Stimulated activated CD4-positive, alpha-beta T cell treated with anti-CD3 and anti-CD28 coated beads, Interleukin-4, amount 100 ng/mL, for 24 hours (primary cell): Measurements from ENCODE around the gene RASL12.
"Not testable (repeated sequence)": the region's sequence is repeated elsewhere in the genome, so short reads cannot be mapped to it uniquely, and the experiment has no call there.

Experiments
- DNase-seq: peaks from one replicate; pipeline ENCODE4 v3.0.0-alpha.2; 2020

Gene RASL12, protein sequence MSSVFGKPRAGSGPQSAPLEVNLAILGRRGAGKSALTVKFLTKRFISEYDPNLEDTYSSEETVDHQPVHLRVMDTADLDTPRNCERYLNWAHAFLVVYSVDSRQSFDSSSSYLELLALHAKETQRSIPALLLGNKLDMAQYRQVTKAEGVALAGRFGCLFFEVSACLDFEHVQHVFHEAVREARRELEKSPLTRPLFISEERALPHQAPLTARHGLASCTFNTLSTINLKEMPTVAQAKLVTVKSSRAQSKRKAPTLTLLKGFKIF

DNA sequence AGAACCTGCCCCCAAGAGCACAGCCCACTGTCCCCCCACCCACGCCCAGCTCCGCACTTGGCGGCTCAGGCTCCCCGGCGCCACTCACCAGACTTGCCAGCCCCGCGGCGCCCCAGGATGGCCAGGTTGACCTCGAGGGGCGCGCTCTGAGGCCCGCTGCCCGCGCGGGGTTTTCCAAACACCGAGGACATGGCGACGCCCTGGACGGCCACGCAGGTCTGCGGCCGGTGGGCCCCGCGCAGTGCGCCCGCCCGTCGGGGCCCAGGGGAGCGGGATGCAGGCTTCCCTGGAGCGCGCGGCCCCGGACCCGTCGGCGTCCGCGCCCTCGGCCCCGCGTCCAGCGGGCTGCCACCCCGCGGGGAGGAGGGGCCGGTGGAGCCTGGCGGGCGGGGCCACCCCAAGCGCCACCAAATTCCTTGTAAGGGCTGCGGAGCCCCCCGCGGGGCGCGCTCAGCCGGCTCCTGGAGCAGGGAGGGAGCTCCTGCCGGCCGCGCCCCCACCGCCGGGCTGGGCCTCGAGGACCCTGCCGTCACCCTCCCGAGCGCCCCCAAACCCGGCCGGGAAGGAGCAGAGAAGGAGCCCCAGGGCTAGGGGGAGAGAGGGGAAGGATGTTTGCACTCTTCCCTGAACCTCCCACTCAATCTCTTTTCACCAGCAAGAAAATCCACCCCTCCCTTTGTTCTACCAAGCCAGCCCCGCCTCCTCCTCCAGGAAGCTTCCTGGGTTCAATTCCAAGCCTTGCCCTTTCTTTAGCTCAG is at the start of gene RASL12:
Gene RASL12 (minus strand): TSS at position 347 of the 758 bp plus-strand sequence. CDS start 156 bp downstream, at position 191.
- no peak for DNase-seq

- DNase-seq: no peak
Measured at GRCh38 chr15:65115542-65115941, 47.8 kb upstream of the RASL12 start.

- DNase-seq: no peak
Measured at GRCh38 chr15:65115086-65115485, 47.3 kb upstream of the RASL12 start, which contains the start of gene UBAP1L. TSS of gene UBAP1L (minus strand) at chr15:65115200. CDS start at chr15:65106215, 8,985 bp downstream.

- DNase-seq: no peak
Measured at GRCh38 chr15:65110676-65111292, 43.0 kb upstream of the RASL12 start.

DNA sequence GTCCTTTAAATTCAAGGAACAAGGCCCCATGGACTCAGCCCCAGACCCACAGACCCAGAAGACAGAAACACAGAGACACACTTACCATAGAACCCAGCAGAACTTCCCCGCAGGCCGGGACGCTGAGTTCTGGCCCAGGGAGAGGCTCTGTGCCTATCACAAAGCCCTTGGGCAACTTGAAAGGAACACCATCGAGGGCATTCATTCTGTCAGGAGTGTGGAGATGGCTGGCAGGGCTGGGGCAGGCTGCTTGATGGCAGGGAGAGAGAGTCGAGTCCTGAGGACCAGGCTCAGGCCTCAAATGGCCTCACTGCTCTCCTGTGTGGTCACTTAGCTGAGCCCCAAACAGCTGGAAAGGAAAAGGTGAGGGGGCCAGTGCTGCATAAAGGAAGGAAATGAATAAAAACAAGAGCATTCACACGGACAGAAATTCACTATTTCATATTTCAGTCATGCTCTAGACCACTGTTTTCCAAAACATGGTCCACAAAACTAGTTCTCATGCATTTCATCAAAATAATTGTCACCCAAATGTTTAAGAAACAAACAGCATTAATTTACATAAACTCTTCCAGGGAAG is 38.3 kb upstream of the RASL12 start:
- no peak for DNase-seq

DNA sequence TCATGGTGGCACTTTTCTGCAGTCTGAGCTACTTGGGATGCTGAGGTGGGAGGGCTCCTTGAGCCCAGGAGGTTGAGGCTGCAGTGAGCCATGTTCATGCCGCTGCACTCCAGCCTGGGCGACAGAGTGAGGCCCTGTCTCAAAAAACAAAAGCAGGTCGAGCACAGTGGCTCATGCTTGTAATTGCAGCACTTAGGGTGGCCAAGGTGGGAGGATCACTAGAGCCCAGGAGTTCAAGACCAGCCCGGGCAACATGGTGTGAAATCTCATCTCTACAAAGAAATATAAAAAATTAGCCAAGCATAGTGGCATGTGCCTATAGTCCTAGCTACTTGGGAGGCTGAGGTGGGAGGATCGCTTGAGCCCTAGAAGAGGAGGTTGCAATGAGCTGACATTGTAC is 37.2 kb upstream of the RASL12 start:
- no peak for DNase-seq

GRCh38 chr15:65102912-65103311 is 35.1 kb upstream of the RASL12 start:
- DNase-seq: no peak

DNA sequence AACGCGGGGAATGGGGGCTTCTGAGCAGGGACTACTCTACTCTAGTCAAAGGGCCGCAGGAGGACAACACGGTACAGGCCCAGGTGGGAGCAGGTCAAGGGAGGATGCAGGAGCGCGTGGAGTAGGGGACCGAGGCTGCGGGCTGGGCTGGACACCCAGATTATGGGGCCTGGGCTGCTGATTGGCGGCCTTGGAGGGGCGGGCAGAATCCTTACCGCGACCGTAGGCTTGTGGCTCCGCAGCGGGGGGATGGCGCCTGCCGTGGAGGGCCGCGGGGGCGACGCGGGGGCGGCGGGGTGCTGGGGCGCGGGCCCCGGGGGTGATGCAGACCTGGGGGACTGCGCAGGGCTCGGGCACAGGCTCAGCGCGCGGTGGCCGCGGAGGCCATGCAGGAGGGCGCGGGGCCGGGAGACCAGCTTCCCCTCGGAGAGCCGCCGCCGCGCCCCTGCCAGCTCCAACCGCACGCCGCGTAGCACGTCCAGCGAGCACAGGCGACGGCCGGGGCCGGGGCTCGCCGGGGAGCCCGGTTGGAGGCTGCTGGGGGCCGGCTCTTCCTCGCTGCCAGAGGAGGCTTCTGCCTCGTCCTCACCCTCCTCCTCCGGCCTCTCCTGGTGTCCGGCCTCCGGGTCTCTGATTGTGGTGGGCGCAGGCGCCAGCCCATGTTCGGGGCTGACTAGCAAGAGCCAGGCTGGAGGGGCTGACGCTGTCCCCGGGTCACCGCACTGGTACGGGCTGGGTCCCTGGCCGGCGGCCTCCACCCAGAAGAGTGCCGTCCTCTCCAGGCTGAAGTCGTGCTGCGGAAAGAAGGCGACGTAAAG is 34.3 kb upstream of the RASL12 start:
- DNase-seq: no peak

GRCh38 chr15:65101411-65101890 is 33.7 kb upstream of the RASL12 start:
- DNase-seq: peak; percentile 55

GRCh38 chr15:65100442-65100841 is 32.7 kb upstream of the RASL12 start:
- DNase-seq: no peak

DNA sequence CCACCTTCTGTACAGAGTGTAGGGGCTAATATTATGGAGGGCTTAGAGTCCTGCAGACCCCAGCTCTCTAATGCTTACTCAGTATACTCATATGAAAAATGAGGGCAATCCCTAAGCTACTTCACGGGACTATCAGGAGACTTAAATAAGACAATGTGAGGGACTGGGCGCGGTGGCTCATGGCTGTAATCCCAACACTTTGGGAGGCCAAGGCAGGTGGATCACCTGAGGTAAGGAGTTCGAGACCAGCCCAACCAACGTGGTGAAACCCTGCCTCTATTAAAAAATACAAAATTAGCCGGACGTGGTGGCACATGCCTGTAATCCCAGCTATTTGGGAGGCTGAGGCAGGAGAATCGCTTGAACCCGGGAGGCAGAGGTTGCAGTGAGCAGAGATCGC is 32.0 kb upstream of the RASL12 start:
- not testable (repeated sequence) for DNase-seq

- no peak for DNase-seq
Measured at GRCh38 chr15:65099336-65099735, 31.5 kb upstream of the RASL12 start.

DNA sequence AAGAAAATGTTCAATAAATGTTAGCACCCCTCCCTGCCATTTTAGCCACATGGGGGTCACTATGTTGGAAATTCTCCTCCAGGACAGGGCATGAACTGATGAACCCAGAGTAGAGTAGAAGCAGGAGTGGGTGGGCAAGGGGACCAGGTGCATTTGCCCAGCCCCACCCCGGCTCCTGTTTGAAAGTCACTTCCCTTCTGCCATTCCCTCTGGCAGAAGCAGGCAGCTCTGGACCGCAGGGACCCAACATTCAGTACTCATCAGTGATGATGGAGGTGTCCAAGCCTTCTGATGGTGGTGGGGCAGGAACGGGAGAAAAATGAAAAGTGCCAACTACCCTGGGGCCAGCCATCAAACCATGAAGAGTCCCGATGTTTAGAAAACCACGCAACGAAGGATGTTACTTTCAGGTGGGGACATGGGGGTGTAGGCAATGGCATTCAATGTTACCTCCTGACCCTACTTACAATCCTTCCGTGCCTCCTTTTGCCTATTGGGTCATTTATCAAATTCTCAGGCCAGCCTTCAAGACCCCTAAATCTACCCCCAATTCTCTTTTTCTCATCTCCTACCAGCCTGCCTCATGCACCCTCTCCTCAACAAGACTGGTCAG is 30.0 kb upstream of the RASL12 start:
- DNase-seq: no peak

DNA sequence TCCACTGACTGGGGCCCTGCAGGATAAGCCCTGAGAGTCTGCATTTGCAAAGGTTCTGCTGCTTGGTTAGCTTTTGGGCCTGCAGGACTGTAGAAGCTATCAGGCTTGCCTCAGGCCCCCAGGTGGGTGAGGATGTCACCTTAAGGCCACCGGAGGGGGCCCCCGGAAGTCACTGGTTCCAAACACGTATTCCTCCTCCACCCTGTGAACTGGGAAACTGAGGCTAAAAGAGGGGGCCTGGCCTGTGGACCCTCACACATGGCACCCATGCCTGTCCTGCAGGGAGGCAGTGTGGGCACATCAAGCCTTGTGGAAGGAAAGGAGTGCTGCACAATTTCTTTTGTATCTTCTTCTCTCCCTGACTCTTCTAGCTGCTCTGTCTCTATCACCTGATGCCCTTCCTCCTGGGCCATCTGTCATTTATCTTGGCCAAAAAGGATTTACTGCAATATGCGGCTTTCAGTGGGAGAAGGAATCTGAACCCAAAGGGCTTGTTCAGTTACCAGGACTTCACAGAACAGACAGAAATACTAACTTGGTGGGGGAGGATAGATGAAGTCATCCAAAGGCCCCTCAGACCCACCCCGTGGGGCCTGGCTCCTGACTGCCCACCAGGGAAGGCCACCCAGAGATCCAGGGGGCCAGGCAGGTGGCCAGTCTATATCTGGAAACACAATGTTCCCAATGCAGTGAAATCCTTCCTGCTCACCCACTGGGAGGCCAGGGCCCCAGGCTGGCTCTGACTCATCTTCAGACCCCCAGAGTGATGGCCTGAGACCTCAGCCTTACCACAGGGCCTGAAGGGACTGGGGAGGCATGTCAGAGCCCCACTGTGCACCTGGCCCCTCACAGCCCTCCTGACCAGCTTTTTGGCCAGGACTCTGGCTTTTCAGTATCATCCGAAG is 28.9 kb upstream of the RASL12 start:
- DNase-seq: no peak

DNA sequence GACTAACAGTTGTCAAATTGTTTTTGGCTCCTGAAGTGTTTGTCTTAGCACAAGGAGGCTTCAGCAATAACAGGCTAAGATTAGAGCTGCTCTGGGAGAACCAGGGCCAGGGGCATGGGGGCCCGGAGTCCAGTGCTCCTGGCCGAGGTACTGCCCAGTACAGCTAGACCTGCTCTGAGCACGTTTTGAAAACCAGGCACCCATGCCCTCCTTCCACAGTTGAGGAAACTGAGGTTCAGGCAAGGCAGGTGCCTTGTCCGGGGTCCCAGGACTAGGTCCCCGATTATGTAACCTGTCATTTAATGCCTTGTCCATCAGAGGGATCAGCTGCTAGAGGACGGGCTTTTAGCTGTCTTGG is 27.9 kb upstream of the RASL12 start:
- no peak for DNase-seq

DNA sequence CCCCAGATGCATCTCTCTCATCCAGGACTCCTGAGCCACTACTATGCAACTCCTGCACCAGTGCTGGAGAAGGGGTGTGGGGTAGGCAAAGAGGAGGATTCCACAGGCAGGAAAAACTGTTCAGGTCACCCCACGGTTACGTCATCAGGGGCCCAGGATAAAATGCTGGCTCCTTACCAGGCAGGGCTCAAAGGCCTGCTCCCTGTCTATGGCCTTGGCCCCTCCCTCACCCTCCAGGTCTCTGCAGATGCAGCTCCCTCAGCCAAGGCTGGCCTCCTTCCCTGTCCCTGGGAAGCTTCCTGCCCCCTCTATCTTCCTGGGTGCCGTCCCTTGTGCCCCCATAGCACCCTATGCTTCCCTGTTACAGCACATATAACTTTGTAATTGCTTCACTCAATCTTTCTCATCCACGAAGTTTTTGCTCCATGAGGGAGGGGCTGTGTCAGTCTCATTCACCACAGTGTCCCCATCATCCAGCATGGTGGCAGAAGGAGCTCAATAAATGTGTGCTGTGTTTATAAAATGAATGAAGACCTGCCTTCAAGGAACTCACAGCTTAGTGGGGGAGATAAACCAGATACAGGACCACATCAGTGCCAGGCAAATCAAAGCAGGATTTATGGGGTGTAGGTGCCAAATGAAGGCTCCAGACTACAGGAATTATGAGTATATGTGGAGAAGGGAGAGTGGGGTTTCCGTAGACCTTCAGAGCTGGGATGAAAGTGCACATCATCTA is 27.4 kb upstream of the RASL12 start:
- no peak for DNase-seq

DNA sequence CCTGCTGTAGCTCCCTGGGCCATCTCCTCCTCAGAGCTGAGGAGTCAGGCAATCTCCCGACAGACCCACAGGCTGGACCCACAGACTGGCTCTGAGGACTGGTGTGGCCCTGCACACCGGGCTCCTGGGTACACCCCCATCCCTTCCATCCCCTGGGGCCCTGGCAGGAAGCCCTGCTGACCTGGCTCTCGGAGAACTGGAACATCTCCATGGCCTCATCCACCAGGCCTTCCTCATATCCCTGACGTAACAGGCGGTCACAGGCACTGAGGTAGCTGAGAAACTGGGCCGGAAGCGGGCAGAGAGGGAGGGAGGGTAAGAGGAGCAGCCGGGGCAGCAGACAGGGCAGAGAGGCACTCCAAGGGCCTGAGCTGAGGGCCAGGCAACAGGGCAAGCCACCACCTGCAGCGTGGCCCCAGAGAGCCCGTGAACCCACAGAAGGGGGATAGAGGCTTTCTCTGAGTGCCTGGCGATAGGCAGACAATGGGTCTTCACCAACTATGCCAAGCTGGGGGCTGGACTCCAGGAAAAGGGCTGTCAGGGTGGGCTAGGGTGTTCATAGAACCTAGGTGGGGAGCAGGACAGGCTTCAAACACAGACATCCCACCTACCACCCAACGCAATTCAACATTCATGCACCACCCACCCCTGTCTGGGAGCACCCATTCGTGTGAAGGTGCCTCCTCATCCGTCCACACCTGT is 26.7 kb upstream of the RASL12 start:
- no peak for DNase-seq

DNA sequence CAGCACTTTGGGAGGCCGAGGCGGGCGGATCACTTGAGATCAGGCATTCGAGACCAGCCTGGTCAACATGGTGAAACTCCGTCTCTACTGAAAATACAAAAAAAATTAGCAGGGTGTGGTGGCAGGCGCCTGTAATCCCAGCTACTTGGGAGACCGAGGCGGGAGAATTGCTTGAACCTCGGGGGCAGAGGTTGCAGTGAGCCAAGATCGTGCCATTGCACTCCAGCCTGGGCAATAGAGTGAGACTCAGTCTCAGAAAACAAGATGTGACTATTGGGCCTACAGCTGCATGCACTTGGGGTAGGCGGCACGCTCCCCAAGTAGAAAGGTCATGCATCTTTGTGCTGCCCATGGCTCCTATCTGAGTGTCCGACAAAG is 26.0 kb upstream of the RASL12 start:
- DNase-seq: not testable (repeated sequence)

DNA sequence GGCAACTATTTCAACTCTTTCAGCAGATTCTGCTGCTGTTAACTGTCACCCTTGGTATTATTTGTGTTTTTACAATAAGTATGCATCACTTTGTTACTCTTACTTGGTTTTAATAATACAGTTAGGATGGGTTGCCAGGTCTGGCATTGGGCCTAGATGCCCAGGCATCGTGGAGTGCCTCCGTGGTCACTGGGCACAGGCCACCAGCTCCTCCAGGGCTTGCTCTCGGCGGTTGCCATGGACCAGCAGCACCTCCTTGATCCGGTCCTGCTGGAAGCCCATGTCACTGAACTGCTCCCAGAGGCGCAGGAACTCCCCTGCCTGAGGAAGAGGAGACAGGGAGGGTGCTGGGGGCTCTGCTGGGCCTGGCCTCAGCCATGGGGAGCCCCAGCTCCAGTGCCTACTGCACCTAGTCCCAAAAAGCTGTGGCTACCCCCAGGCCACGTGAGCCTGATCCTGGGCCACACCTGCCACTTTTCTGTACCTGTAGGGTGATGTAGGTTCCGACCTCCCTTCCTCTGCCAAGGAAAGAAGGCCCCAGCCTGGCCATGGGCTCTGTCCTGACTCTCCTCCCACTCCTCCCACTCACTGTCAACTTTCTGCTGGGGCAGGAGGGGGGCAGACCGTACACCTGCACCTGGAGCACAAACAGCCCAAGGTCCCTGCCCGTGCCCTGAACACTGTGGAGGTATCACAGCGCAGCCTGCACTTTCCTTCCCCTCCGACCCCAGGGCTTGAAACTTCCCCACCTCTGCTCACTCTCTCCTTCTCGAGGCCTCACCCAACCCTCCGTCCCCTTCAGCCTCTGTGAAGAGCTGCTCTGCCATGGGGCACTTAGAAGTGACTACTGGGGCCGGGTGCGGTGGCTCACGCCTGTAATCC is 25.4 kb upstream of the RASL12 start:
- DNase-seq: no peak
